Measurements from ENCODE around the gene ZNF496.

GRCh38 chr1:247334378-247335133, 2.9 kb upstream of the ZNF496 start:
- no peak for TF ChIP-seq CTCF (conservative IDR thresholded peaks at IDR 0.05; ENCODE audit: low read length)
- TF ChIP-seq EZH2phosphoT487 (IDR thresholded peaks at IDR 0.05; ENCODE audit: borderline replicate concordance, low read depth, low read length): no peak
